HepG2 (cell line): ENCODE results near the gene ING5. TPM values are rescaled to one million over a fixed set of nuclear protein-coding genes. Genes with fewer than 3 reads are reported as not detected.

Experiments used
- ATM ChIP-seq: fragments of 450-650 bp; IDR thresholded peaks from 2 replicates; pipeline ENCODE4 v1.7.1; 2017; ENCODE audit warnings: mild to moderate bottlenecking, borderline replicate concordance
- CREBL2 ChIP-seq: sonication (generic); formaldehyde crosslinking; IDR thresholded peaks from 2 replicates; pipeline ENCODE4 v1.8.1; 2023; ENCODE audit warnings: missing genetic modification reagents, mild to moderate bottlenecking, borderline replicate concordance
- ETV5 ChIP-seq: IDR thresholded peaks from 2 replicates; pipeline ENCODE4 v1.6.1; 2018; ENCODE audit warnings: missing biosample characterization, missing genetic modification reagents, inconsistent platforms, borderline replicate concordance
- FOXM1 ChIP-seq: sonication (generic); formaldehyde crosslinking; IDR thresholded peaks from 2 replicates; pipeline ENCODE4 v1.5.0; 2020; ENCODE audit warnings: missing genetic modification reagents
- FOXO4 ChIP-seq: sonication (generic); formaldehyde crosslinking; conservative IDR thresholded peaks from 2 replicates; pipeline ENCODE4 v1.8.1; 2023; ENCODE audit warnings: missing genetic modification reagents
- HNF1B ChIP-seq: sonication (generic); formaldehyde crosslinking; IDR thresholded peaks from 2 replicates; pipeline ENCODE4 v1.5.1; 2020; ENCODE audit warnings: mild to moderate bottlenecking, moderate library complexity, missing genetic modification reagents
- JUND ChIP-seq: sonication (generic); formaldehyde crosslinking; IDR thresholded peaks from 2 replicates; pipeline ENCODE4 v1.8.0; 2022; ENCODE audit warnings: mild to moderate bottlenecking, missing genetic modification reagents
- MYC ChIP-seq: sonication (generic); formaldehyde crosslinking; IDR thresholded peaks from 2 replicates; pipeline ENCODE4 v1.9.0; 2021; ENCODE audit warnings: missing genetic modification reagents, borderline replicate concordance
- NBN ChIP-seq: fragments of 450-650 bp; conservative IDR thresholded peaks from 2 replicates; pipeline ENCODE4 v1.6.1; 2017
- NFE2L1 ChIP-seq: sonication (generic); formaldehyde crosslinking; IDR thresholded peaks from 2 replicates; pipeline ENCODE4 v1.4.0; 2020; ENCODE audit warnings: missing genetic modification reagents, mild to moderate bottlenecking, borderline replicate concordance
- NPAS2 ChIP-seq: sonication (generic); formaldehyde crosslinking; IDR thresholded peaks from 2 replicates; pipeline ENCODE4 v1.8.0; 2022; ENCODE audit warnings: mild to moderate bottlenecking, missing genetic modification reagents, borderline replicate concordance
- PATZ1 ChIP-seq: sonication (generic); formaldehyde crosslinking; IDR thresholded peaks from 2 replicates; pipeline ENCODE4 v1.4.0; 2020; ENCODE audit warnings: missing genetic modification reagents
- PTBP1 ChIP-seq: fragments of 200-400 bp; formaldehyde crosslinking; IDR thresholded peaks from 2 replicates; pipeline ENCODE4 v1.6.1; 2018; ENCODE audit warnings: low read length, low read depth; ENCODE audit not compliant: poor library complexity, severe bottlenecking
- RAD51 ChIP-seq: fragments of 450-650 bp; IDR thresholded peaks from 2 replicates; pipeline ENCODE4 v1.6.1; 2016; ENCODE audit warnings: borderline replicate concordance
- ZFYVE20 ChIP-seq: sonication (generic); formaldehyde crosslinking; IDR thresholded peaks from 2 replicates; pipeline ENCODE4 v1.8.0; 2023; ENCODE audit warnings: low read depth, mild to moderate bottlenecking, moderate library complexity, missing genetic modification reagents, borderline replicate concordance
- ZNF350 ChIP-seq: sonication (generic); formaldehyde crosslinking; IDR thresholded peaks from 2 replicates; pipeline ENCODE4 v1.4.0; 2020; ENCODE audit warnings: mild to moderate bottlenecking, low read depth, missing genetic modification reagents, borderline replicate concordance
- ZNF652 ChIP-seq: IDR thresholded peaks from 2 replicates; pipeline ENCODE4 v1.6.1; 2016; ENCODE audit warnings: low read depth, borderline replicate concordance
- ZNF720 ChIP-seq: sonication (generic); formaldehyde crosslinking; IDR thresholded peaks from 2 replicates; pipeline ENCODE4 v1.4.0; 2020; ENCODE audit warnings: missing genetic modification reagents
- ZNF839 ChIP-seq: sonication (generic); formaldehyde crosslinking; IDR thresholded peaks from 2 replicates; pipeline ENCODE4 v1.4.0; 2020; ENCODE audit warnings: missing genetic modification reagents, mild to moderate bottlenecking, borderline replicate concordance
- ZSCAN31 ChIP-seq: sonication (generic); formaldehyde crosslinking; IDR thresholded peaks from 2 replicates; pipeline ENCODE4 v1.5.0; 2020; ENCODE audit warnings: low read depth, mild to moderate bottlenecking, missing genetic modification reagents
- polyA plus RNA-seq, 8 experiments: library from polyadenylated mRNA; depleted of rRNA in 3 of 8; stranded (reverse) in 7 of 8; unstranded in 1 of 8; fragments of >200 nt; fragmentation: Illumina TruSeq in 4 of 8; extraction: Trizol in 4 of 8; gene quantifications; 2 replicates each; pipeline versions ENCODE4 v1.2.1 to v1.2.3, GENCODE V29; 2011 to 2016; ENCODE audit warnings: low read depth in 4 of 8, missing spikeins in 1 of 8, mixed read lengths in 1 of 8; ENCODE audit not compliant: insufficient read depth in 1 of 8
- total RNA-seq, 5 experiments: library from RNA; depleted of rRNA; stranded (reverse); fragments of >200 nt; fragmentation: Illumina TruSeq; extraction: Trizol; gene quantifications; 2 replicates each; pipeline ENCODE4 v1.2.3, GENCODE V29; 2016; ENCODE audit warnings: low read depth in 1 of 5
- TF ChIP-seq, protein P1 (sequence below): sonication (generic); formaldehyde crosslinking; conservative IDR thresholded peaks from 2 replicates; pipeline ENCODE4 v1.4.0; 2020; ENCODE audit warnings: missing genetic modification reagents

Gene ING5
- total and polyA plus RNA-seq, 2 of the 13 experiments (the other 11 are each of a cell fraction or from before 2014, with no cell fraction given): 61.9 to 71.9 TPM

DNA sequence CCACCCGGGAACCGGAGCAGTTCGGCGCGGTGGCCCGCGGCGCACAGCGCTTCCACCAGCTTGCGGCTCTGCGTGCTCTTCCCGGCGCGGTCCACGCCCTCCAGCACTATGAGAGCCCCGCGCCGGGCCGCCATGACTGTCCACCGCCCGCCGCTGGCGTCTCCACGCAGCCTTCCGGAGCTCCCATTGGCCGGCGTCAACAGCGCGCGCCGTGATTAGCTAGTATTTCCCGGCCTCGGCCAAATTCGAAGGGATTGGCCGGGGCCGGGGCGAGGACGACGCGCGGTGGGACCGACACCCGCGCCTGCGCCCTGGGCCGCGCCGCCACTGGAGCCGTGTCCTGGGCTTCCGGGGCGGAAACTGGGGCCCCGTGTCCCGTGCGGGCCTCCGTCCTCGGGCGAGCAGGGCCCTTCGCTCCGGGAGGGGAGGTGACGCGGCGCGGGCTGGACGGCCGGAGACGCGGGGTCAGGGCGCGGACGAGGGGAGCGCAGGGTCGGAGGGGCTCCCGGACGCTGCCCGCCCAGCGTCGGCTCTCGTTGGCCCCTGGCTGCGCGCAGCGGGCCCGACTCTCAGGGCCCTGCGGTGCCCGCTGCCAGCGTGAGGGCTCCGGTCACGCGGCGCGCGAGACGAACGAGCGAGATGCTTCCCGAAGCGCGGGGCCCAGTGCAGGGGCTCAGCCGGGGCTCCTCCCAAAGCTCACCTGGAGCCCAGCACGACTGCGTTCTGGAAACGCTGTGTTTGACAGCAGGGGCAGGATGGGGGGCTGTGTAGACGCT lies 15.0 kb upstream of the ING5 start, which contains the start of gene DTYMK (continued):
- TF ChIP-seq CREBL2 (CRISPR knock-in tag): peak; percentile 59; the same call in 1 of the 2 replicates
- no peak for TF ChIP-seq NPAS2 (CRISPR knock-in tag)
- TF ChIP-seq ZNF652: no peak
- no peak for TF ChIP-seq PTBP1
- no peak for TF ChIP-seq HNF1B (CRISPR knock-in tag)
- TF ChIP-seq ZFYVE20 (CRISPR knock-in tag): 0 out of 2 replicates have a peak, but pooled peaks have one; percentile 48
- peak; percentile 93; the same call in 1 of the 2 replicates for TF ChIP-seq FOXM1 (CRISPR knock-in tag)
- peak; percentile 92 for TF ChIP-seq MYC (CRISPR knock-in tag)
- no peak; the same call in none of the 2 replicates for TF ChIP-seq ZSCAN31 (CRISPR knock-in tag)
- no peak for TF ChIP-seq ZNF839 (CRISPR knock-in tag)
- TF ChIP-seq ZNF350: no peak
- TF ChIP-seq FOXO4: no peak; the same call in 1 of the 2 replicates
- TF ChIP-seq RAD51: no peak
- TF ChIP-seq ATM: no peak
- TF ChIP-seq JUND: peak; percentile 47; the same call in 1 of the 2 replicates
- TF ChIP-seq, protein P1, sequence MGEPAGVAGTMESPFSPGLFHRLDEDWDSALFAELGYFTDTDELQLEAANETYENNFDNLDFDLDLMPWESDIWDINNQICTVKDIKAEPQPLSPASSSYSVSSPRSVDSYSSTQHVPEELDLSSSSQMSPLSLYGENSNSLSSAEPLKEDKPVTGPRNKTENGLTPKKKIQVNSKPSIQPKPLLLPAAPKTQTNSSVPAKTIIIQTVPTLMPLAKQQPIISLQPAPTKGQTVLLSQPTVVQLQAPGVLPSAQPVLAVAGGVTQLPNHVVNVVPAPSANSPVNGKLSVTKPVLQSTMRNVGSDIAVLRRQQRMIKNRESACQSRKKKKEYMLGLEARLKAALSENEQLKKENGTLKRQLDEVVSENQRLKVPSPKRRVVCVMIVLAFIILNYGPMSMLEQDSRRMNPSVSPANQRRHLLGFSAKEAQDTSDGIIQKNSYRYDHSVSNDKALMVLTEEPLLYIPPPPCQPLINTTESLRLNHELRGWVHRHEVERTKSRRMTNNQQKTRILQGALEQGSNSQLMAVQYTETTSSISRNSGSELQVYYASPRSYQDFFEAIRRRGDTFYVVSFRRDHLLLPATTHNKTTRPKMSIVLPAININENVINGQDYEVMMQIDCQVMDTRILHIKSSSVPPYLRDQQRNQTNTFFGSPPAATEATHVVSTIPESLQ: peak; percentile 49; the same call in 1 of the 2 replicates
- peak; percentile 10; the same call in 1 of the 2 replicates for TF ChIP-seq NFE2L1 (CRISPR knock-in tag)
- no peak for TF ChIP-seq NBN
- TF ChIP-seq PATZ1 (CRISPR knock-in tag): peak; percentile 82
- peak; percentile 97 for TF ChIP-seq ETV5 (CRISPR knock-in tag)
- no peak for TF ChIP-seq ZNF720 (CRISPR knock-in tag)
